ENCODE measurements around the gene DIPK1A.

GRCh38 chr1:92826792-92827191 is 134.5 kb downstream of the DIPK1A start:
- TF ChIP-seq CTCF (IDR thresholded peaks at IDR 0.05) (no peak), ZFX (IDR thresholded peaks at IDR 0.05; ENCODE audit: borderline replicate concordance) (no peak)
